GM10847 (cell line): ENCODE results near the gene PLEK.

Experiments
- POLR2A ChIP-seq: IDR thresholded peaks from 2 replicates; pipeline ENCODE4 v1.6.1; 2011; ENCODE audit not compliant: insufficient read length; ENCODE audit errors: extremely low read depth

Gene PLEK

DNA sequence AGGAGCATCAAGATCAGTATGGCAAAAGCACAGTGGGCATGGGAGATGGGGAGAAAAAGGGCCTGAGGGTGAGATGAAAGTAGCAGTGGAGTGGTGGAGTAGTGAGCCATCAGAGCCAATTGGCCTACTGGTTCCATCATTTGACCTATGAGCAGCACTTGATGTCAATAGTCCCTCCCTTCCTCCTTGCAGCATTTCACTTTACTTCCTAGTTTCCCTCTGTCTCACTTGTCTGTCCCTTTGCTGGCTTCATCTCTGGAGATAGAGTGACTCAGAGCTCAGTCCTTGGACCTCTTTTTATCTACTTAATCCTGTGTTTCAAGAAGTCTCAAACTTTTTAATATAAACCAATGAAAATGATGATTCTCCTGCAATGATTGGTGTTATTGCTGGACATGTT lies 69.9 kb downstream of the PLEK start:
- no peak for TF ChIP-seq POLR2A

DNA sequence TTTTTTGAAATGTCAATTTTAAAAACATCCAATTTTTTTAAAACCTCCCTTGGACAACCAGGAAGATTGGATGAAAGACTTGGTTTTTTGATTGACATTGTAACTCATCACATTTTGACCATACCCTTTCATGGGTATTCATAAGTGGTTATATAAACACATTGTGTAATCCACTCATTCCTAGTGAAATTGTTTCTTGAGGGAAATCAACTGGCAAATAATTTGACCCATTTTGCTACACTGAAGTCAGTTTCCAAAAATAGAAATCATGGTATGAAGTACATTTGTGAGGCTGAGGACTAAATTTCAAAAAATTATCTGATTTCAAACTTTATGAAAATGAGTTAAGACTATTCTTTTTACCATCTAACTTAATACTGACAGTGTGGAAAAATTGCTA lies 70.5 kb downstream of the PLEK start:
- no peak for TF ChIP-seq POLR2A

DNA sequence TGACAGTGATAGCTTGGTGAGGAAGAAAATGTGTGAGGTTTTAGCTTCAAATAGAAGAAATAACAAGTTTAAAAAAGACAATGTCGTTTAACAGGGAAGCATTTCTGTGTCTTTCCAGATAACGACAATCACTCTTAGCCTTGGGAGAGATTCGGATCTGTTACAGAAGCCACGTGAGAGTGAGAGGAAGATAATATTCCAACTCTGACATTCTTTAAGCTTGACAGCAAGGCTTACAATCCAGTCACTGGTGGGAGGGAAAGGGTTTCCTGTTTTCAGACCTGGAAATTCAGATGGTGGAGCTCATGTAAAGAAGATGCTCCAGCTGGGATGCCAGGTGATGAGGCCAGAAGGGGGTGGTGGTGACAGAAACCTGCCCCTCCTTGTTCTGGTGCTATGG lies 71.2 kb downstream of the PLEK start:
- TF ChIP-seq POLR2A, result no peak

DNA sequence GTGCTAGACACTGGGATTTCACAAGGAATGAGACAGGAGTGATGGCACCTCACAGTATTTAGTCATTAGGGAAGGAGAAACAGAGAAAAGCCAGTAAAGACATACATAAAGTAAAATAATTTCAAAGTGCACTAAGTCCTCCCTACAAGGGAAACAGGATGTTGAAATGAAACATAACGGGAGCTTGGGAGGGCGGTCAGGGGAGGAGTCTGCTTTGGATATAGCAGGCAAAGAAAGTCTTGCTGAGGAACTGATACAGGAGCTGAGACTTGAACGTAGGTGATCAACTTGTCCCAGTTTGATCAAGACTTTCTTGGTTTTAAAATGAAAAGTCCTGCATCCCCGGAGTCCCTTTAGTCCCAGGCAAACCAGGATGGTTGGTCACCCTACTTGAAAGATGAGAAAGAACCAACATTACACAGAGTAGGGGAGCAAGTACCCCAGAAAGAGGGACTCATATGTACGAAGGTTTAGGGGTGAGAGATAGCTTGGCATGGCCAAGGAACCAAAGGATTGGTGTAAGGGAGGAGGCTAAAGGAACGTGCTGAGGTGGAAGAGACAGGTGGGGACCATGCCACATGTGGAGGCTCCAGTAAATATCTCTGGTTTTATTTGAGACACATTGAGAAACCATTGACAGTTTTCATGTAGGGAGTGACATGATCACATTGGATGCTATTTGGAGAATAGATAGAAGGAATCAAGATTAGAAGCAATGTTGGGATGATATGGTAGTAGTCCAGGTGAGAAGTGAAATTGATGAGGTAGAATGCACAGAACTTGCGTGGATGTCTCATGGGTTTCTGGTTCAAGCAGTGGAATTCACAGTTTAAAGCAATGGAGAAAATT lies 73.6 kb downstream of the PLEK start:
- peak; percentile 35 for TF ChIP-seq POLR2A

DNA sequence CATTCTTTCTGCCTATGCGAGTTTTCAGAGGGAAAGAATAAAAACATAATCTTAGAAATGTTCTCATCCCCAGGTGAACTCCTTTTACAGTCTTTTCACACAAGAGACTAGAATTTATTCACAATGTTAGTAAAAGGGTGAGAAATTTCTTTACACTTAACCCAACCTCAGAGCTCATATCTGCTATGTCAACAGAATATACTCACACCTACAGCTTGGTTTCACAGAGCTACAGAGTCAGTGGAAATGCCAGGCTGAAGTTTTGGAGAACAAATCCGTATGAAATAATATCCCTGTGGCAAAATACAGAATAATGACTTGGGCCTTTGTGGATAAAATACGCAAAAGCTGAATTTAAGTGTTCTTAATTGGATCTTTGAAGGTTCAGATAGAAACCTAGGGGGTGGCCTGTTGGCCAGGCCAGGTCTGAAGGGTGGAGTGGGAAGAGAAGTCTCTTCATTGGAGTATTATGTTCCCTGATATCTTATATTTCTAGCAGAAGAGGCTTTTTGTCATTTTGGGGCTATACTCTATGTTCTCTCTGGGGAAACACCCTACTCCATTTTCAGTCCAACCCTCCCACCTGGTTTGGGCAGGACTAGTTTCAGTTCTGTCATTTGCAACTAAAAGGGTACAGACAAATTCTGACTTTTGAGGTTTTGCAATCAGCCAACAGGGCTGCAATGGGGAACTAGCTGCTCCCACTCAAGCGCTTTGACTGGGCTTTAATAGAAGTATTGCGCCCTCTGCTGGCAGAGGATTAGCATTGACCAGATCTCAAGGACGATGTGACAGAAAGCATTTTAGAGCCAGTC lies 76.3 kb downstream of the PLEK start:
- no peak for TF ChIP-seq POLR2A

DNA sequence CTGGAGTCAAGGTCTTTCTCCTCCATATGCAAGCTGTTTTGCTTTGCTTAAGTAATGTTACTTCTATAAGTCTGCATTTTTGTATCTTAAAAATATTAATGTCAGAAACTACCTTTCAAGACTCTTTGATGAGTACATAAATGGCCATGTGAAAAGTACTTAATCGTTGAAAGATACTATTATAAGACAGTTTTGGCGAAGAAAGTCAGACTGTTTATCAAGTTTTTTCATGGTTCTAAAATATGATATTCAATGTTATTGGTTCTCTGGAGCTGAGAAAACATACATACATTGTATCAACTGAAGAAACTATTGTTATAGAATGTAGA lies 76.9 kb downstream of the PLEK start:
- TF ChIP-seq POLR2A, result no peak
